ENCODE data around the gene FRAT1. TPM values are rescaled to one million over a fixed set of nuclear protein-coding genes. Genes with fewer than 3 reads are reported as not detected.

FRAT1 gene
- total and polyA plus RNA-seq, 2 of the 8 experiments (the other 6 are each of a cell fraction or from before 2014, with no cell fraction given) = 1.9 to 5.2 TPM

- no peak overlapping the region for H2BK20ac ChIP-seq (ENCODE audit: low read length)
- H3K18ac ChIP-seq (ENCODE audit: extremely low read depth, low read length) = no peak overlapping the region
- 0 out of 4 replicates have a peak, but pooled peaks cover 0 to 2% of the 10 kb centered on the region in 2 experiments for H3K9me3 ChIP-seq (ENCODE audit: insufficient read depth in 2 of 2, low read depth in 1 of 2, low read length in 1 of 2)
- WGBS, 2 experiments (ENCODE audit: extremely low coverage in 1 of 2, insufficient coverage in 1 of 2, insufficient read length in 1 of 2, insufficient replicate concordance in 2 of 2, low coverage in 1 of 2, low lambda C conversion rate in 2 of 2, missing lambda C conversion rate in 1 of 2) = 91% methylated on average over 3 of the region's 3 CpGs; no CpG with 5 or more reads in 1 of the 2 experiments
- H3K4me3 ChIP-seq (ENCODE audit: extremely low read depth in 1 of 4, insufficient read depth in 2 of 4, low read depth in 3 of 4, low read length in 4 of 4) = no peak overlapping the region
- no peak overlapping the region for H3K4ac ChIP-seq (replicated peaks; ENCODE audit: insufficient read length, low read depth, low read length)
- no peaks in the 10 kb centered on the region for H3K27me3 ChIP-seq (replicated peaks in 1 of 4; ENCODE audit: control insufficient read depth in 3 of 4, extremely low read depth in 1 of 4, insufficient read depth in 3 of 4, low read length in 3 of 4)
- no peak overlapping the region for H2AK5ac ChIP-seq (ENCODE audit: low read depth, low read length)
- POLR2A ChIA-PET (ENCODE audit: partially characterized antibody) = interaction anchor here (0.7 kb wide), 1 partner anchor 8 kb away, joined by 3 read pairs; no protein-coding TSS in a partner anchor
- no peaks in the 10 kb centered on the region; a peak in 1 of 8 replicates for H3K36me3 ChIP-seq (ENCODE audit: control insufficient read depth in 2 of 4, insufficient read depth in 4 of 4, low read length in 3 of 4)
- H2BK120ac ChIP-seq (replicated peaks; ENCODE audit: low read depth, low read length) = no peak overlapping the region
- H2BK12ac ChIP-seq (ENCODE audit: low read depth, low read length) = no peak overlapping the region
- no peak overlapping the region for H3K14ac ChIP-seq (ENCODE audit: insufficient read length)
- no peak overlapping the region for H3K4me2 ChIP-seq (ENCODE audit: insufficient read depth in 1 of 2, low read depth in 2 of 2, low read length in 2 of 2)
- H3K79me2 ChIP-seq (ENCODE audit: control insufficient read depth in 1 of 2, insufficient read depth in 2 of 2, low read length in 2 of 2) = peaks cover 0 to 32% of the 10 kb centered on the region in 2 experiments; a peak in 2 of 4 replicates
- no peaks in the 10 kb centered on the region for H3K23me2 ChIP-seq (ENCODE audit: low read depth, low read length)
- H3K27ac ChIP-seq (ENCODE audit: low read depth, low read length) = no peak overlapping the region
- H3K23ac ChIP-seq (ENCODE audit: insufficient read length) = no peak overlapping the region
- no peak overlapping the region for H2BK5ac ChIP-seq (ENCODE audit: low read depth, low read length)
- H4K5ac ChIP-seq (ENCODE audit: insufficient read length, low read depth, low read length) = no peak overlapping the region
- CTCF ChIA-PET (ENCODE audit: partially characterized antibody) = interaction anchor here (0.7 to 1.2 kb wide), 5 partner anchors 8 to 62 kb away, joined by 3 to 5 read pairs (median 3); no protein-coding TSS in a partner anchor
- no peak overlapping the region for H2BK15ac ChIP-seq (ENCODE audit: low read length)
- H3K79me1 ChIP-seq (ENCODE audit: low read depth, low read length) = peaks cover 9% of the 10 kb centered on the region
- H4K91ac ChIP-seq (replicated peaks; ENCODE audit: insufficient read length, low read length) = no peak overlapping the region
- peaks cover 3 to 7% (median 3%) of the 10 kb centered on the region in 4 experiments; a peak in 6 of 7 replicates for H3K4me1 ChIP-seq (replicated peaks in 1 of 4; ENCODE audit: control insufficient read depth in 3 of 4, insufficient read depth in 4 of 4, low read length in 3 of 4)
- H3K9ac ChIP-seq (replicated peaks in 1 of 4; ENCODE audit: extremely low read depth in 1 of 4, low read depth in 3 of 4, low read length in 3 of 4) = no peak overlapping the region
- no peak overlapping the region for H2AFZ ChIP-seq (ENCODE audit: low read length)
- no peaks in the 10 kb centered on the region for H4K20me1 ChIP-seq (replicated peaks in 1 of 2; ENCODE audit: control insufficient read depth in 1 of 2, insufficient read depth in 2 of 2, low read length in 2 of 2)
- H4K8ac ChIP-seq (ENCODE audit: extremely low read depth, insufficient read depth, low read length) = no peak overlapping the region
- FAIRE-seq = no peak
- no peak overlapping the region for H3K56ac ChIP-seq (replicated peaks; ENCODE audit: insufficient read length, low read depth, low read length)
- DNase-seq (ENCODE audit: low read depth in 1 of 2, low spot score in 2 of 2) = no peak
- TF ChIP-seq E2F6 (IDR thresholded peaks at IDR 0.05) = no peak
- no peak for TF ChIP-seq HDAC2 (IDR thresholded peaks at IDR 0.05; ENCODE audit: borderline replicate concordance in 1 of 2, low read depth in 2 of 2, low read length in 2 of 2)
- no peak for TF ChIP-seq ZNF274 (IDR thresholded peaks at IDR 0.05; ENCODE audit: borderline replicate concordance, extremely low read depth, low read length)
These were observed 48.4 kb upstream of the FRAT1 start for GRCh38 chr10:97270523-97271154.

All from H1 (cell line).